ENCODE measurements around the gene FUCA1. TPM values are rescaled to one million over a fixed set of nuclear protein-coding genes. Genes with fewer than 3 reads are reported as not detected.

FUCA1 gene
- total and polyA plus RNA-seq, 2 of the 4 experiments (the other 2 are of a cell fraction), result 2.9 to 3.5 TPM

DNA sequence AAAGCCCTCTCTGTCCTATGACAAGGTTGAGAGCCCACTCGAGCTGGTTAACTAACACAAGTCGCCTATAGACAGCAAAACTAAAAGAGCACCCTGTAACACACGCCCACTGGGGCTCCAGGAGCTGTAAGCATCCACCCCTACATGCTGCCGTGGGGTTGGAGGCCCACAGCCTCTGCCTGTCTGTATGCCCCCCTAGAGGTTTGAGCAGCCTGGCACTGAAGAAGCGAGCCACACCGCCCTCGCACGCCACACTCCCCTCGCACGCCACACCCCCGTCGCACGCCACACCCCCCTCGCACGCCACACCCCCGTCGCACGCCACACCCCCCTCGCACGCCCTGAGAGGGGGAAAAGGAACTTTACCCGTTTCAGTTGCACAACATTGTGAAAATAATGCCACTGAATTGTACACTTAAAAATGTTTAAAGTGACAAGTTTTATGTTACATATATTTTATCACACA, 29.7 kb downstream of the FUCA1 start:
- in situ Hi-C loops (cut with MboI; ENCODE audit: low sequenced_read_pairs) (no loop called here), intact Hi-C loops (cut with micrococcal nuclease) (no loop called here), dilution Hi-C loops (cut with HindIII; ENCODE audit: low sequenced_read_pairs, unreplicated experiment) (no loop called here)
- H4K5ac ChIP-seq (ENCODE audit: low read depth, low read length), result no peak overlapping the region
- no peak overlapping the region for H2BK15ac ChIP-seq (ENCODE audit: low read depth, low read length)
- no peaks in the 10 kb centered on the region for H3K36me3 ChIP-seq (ENCODE audit: control insufficient read depth, insufficient read depth, low read length)
- peak overlapping the region; percentile 89 for H2AFZ ChIP-seq (replicated peaks; ENCODE audit: low read length, poor library complexity)
- DNase-seq (peak; percentile 13), ATAC-seq (ENCODE audit: low read depth) (peak; percentile 99)
- H3K4me3 ChIP-seq (ENCODE audit: insufficient read depth, low read depth, low read length), result peak overlapping the region; percentile 38
- H3K23ac ChIP-seq (ENCODE audit: low read depth, low read length), result no peak overlapping the region
- H3K14ac ChIP-seq (replicated peaks; ENCODE audit: low read depth, low read length), result no peak overlapping the region
- H2AK5ac ChIP-seq (ENCODE audit: low read depth, low read length), result no peak overlapping the region
- H3K27ac ChIP-seq (ENCODE audit: insufficient read depth, low read length), result no peak overlapping the region
- TF ChIP-seq MAFK (IDR thresholded peaks at IDR 0.05; ENCODE audit: low read depth, low read length), result no peak
- TF ChIP-seq MAZ (IDR thresholded peaks at IDR 0.05; ENCODE audit: borderline replicate concordance, low read depth, low read length), result 0 out of 2 replicates have a peak, but pooled peaks have one; percentile 26
- peak; percentile 64 for TF ChIP-seq CEBPB (IDR thresholded peaks at IDR 0.05; ENCODE audit: low read depth, low read length)
- TF ChIP-seq RAD21 (IDR thresholded peaks at IDR 0.05; ENCODE audit: low read length), result no peak
- no peak for TF ChIP-seq SMC3 (IDR thresholded peaks at IDR 0.05; ENCODE audit: low read depth, low read length)
- TF ChIP-seq NFE2L2 (IDR thresholded peaks at IDR 0.05; ENCODE audit: low read depth, low read length), result no peak
- TF ChIP-seq MXI1 (IDR thresholded peaks at IDR 0.05; ENCODE audit: borderline replicate concordance, low read depth, low read length), result peak; percentile 8; the same call in 1 of the 2 replicates
- H4K8ac ChIP-seq (ENCODE audit: low read depth in 2 of 2, low read length in 2 of 2), result no peak overlapping the region
- H3K9me1 ChIP-seq (ENCODE audit: insufficient read depth, low read length), result no peaks in the 10 kb centered on the region
- no peak overlapping the region for H3K56ac ChIP-seq (ENCODE audit: extremely low read depth, insufficient read depth, low read length)
- H2BK20ac ChIP-seq (ENCODE audit: low read depth, low read length), result no peak overlapping the region
- no peaks in the 10 kb centered on the region for H3K79me1 ChIP-seq (ENCODE audit: low read depth in 1 of 2, low read length in 2 of 2)
- H2BK120ac ChIP-seq (ENCODE audit: low read depth, low read length), result no peak overlapping the region
- H3K9ac ChIP-seq (ENCODE audit: low read depth, low read length), result no peak overlapping the region
- no peak overlapping the region for H2BK5ac ChIP-seq (ENCODE audit: low read depth, low read length, poor library complexity, severe bottlenecking)
- H3K4ac ChIP-seq (ENCODE audit: low read depth, low read length), result no peak overlapping the region
- peaks cover 30% of the 10 kb centered on the region for H3K27me3 ChIP-seq (ENCODE audit: control insufficient read depth, insufficient read depth, low read length)
- WGBS, 2 experiments (ENCODE audit: extremely low coverage in 2 of 2, insufficient read length in 1 of 2), result 20% methylated on average over 1 of the region's 21 CpGs; no CpG with 5 or more reads in 1 of the 2 experiments
- no peak overlapping the region for H2AK9ac ChIP-seq (replicated peaks; ENCODE audit: low read depth, low read length, poor library complexity)
- CTCF ChIA-PET, result interaction anchor here (0.5 to 0.6 kb wide), 2 partner anchors 208 to 578 kb away, joined by 3 read pairs; no protein-coding TSS in a partner anchor
- no peak overlapping the region for H4K91ac ChIP-seq (ENCODE audit: insufficient read depth, low read depth, low read length)
- no peak overlapping the region for H3K18ac ChIP-seq (ENCODE audit: low read depth, low read length)
- BruUV-seq (replicated peaks), result no TSS peak
- H4K20me1 ChIP-seq (ENCODE audit: insufficient read depth, low read length), result no peaks in the 10 kb centered on the region
- H3K4me1 ChIP-seq (ENCODE audit: control insufficient read depth, insufficient read depth, low read length), result no peaks in the 10 kb centered on the region
- POLR2A ChIA-PET (ENCODE audit: unreplicated experiment), result no interaction called here
- H3K9me3 ChIP-seq (ENCODE audit: control insufficient read depth, insufficient read depth, low read length), result no peaks in the 10 kb centered on the region
- peak overlapping the region; percentile 99 for H3K4me2 ChIP-seq (ENCODE audit: low read depth, low read length)
